ENCODE measurements around the gene CNTNAP2. TPM values are rescaled to one million over a fixed set of nuclear protein-coding genes. Genes with fewer than 3 reads are reported as not detected.
A peak's percentile ranks its signal among the peaks of the same experiment; 100 is the strongest.
"Not testable (repeated sequence)": the region's sequence is repeated elsewhere in the genome, so short reads cannot be mapped to it uniquely, and the experiment has no call there.

The CNTNAP2 gene
- total and polyA plus RNA-seq, 2 donors (not counting 1 experiment from before 2014, with no cell fraction given): not detected

DNA sequence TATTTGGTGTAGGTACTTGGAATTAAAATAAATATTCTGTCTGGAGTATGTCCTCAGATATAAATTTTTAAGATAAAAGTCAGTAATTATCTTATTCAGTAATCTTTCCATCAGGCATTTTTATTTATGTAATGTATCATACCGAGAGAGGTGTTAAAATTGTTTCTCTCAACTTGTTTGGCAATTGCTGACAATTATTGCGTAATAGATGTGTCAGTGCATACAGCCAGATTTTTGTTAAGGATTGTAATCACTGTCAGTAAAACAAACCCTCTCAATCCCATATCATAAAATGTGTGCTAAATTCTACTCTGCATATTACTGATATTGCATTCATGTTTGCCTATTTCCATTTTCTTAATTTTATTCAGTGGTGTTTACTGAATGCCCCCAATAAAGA, 69.2 kb downstream of the CNTNAP2 start:
- H3K27ac ChIP-seq (ENCODE audit: insufficient read depth, low read length): no peak overlapping the region
- no peaks in the 10 kb centered on the region for H3K4me1 ChIP-seq (ENCODE audit: control insufficient read depth, extremely low read depth, insufficient read depth, low read length)
- H4K20me1 ChIP-seq (ENCODE audit: control insufficient read depth, extremely low read depth, insufficient read depth, low read length): no peaks in the 10 kb centered on the region
- H3K27me3 ChIP-seq (ENCODE audit: control insufficient read depth, insufficient read depth, low read length): no peaks in the 10 kb centered on the region
- no peak overlapping the region for H2AFZ ChIP-seq (ENCODE audit: low read length)
- no peak overlapping the region for H3K9ac ChIP-seq (ENCODE audit: insufficient read depth, low read length)
- TF ChIP-seq CTCF (conservative IDR thresholded peaks at IDR 0.05 in 1 of 2, IDR thresholded peaks at IDR 0.05 in 1 of 2; ENCODE audit: low read depth in 1 of 2, low read length in 2 of 2): no peak
- TF ChIP-seq EZH2 (IDR thresholded peaks at IDR 0.05; ENCODE audit: low read length, missing control alignments): no peak
- H3K4me2 ChIP-seq (ENCODE audit: extremely low read depth, insufficient read depth, low read length): no peak overlapping the region
- no peak overlapping the region for H3K4me3 ChIP-seq (replicated peaks in 1 of 4; ENCODE audit: control extremely low read depth in 1 of 4, insufficient read depth in 1 of 4, low read depth in 3 of 4, low read length in 4 of 4)
- no peaks in the 10 kb centered on the region for H3K9me3 ChIP-seq (ENCODE audit: control insufficient read depth, insufficient read depth, low read depth, low read length)
- H3K79me2 ChIP-seq (ENCODE audit: control insufficient read depth, insufficient read depth, low read length): no peaks in the 10 kb centered on the region
- no peaks in the 10 kb centered on the region for H3K36me3 ChIP-seq (ENCODE audit: control insufficient read depth, insufficient read depth, low read length)
- peak in 1 of 2 donors; percentile 4 for DNase-seq (ENCODE audit: low read depth in 2 of 2)

GRCh38 chr7:146191428-146191827, 74.8 kb downstream of the CNTNAP2 start:
- not testable (repeated sequence) for H3K4me2 ChIP-seq (ENCODE audit: extremely low read depth, insufficient read depth, low read length); H3K79me2 ChIP-seq (ENCODE audit: control insufficient read depth, insufficient read depth, low read length); H4K20me1 ChIP-seq (ENCODE audit: control insufficient read depth, extremely low read depth, insufficient read depth, low read length); H3K4me1 ChIP-seq (ENCODE audit: control insufficient read depth, extremely low read depth, insufficient read depth, low read length); H3K4me3 ChIP-seq (replicated peaks in 1 of 4; ENCODE audit: control extremely low read depth in 1 of 4, insufficient read depth in 1 of 4, low read depth in 3 of 4, low read length in 4 of 4); DNase-seq (ENCODE audit: low read depth in 2 of 2); H3K27ac ChIP-seq (ENCODE audit: insufficient read depth, low read length); H3K9me3 ChIP-seq (ENCODE audit: control insufficient read depth, insufficient read depth, low read depth, low read length); H3K9ac ChIP-seq (ENCODE audit: insufficient read depth, low read length); H2AFZ ChIP-seq (ENCODE audit: low read length); H3K27me3 ChIP-seq (ENCODE audit: control insufficient read depth, insufficient read depth, low read length); H3K36me3 ChIP-seq (ENCODE audit: control insufficient read depth, insufficient read depth, low read length)

DNA sequence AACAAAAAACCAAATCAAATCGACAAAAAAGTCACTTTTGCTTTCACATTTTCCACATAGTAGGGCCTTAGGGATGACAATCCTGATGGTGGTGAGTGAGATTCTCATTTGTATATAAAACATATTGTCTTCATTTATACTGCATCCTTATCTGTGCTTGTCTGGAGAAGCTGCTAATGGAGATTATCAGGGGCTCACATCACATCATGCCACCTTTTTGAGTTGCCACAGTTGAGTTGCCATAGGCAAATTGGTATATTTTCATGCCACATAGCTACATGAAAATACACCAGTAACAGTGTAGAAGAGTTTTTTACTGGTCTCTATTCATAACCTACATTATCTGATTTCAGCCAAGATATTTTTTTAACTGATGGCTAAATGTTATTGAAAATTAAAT, 85.3 kb downstream of the CNTNAP2 start:
- no peaks in the 10 kb centered on the region for H3K36me3 ChIP-seq (ENCODE audit: control insufficient read depth, insufficient read depth, low read length)
- no peak overlapping the region for H3K4me3 ChIP-seq (replicated peaks in 1 of 4; ENCODE audit: control extremely low read depth in 1 of 4, insufficient read depth in 1 of 4, low read depth in 3 of 4, low read length in 4 of 4)
- H3K79me2 ChIP-seq (ENCODE audit: control insufficient read depth, insufficient read depth, low read length): no peaks in the 10 kb centered on the region
- DNase-seq (ENCODE audit: low read depth in 2 of 2): no peak
- H4K20me1 ChIP-seq (ENCODE audit: control insufficient read depth, extremely low read depth, insufficient read depth, low read length): no peaks in the 10 kb centered on the region
- no peak overlapping the region for H3K9ac ChIP-seq (ENCODE audit: insufficient read depth, low read length)
- no peak overlapping the region for H3K27ac ChIP-seq (ENCODE audit: insufficient read depth, low read length)
- H3K4me1 ChIP-seq (ENCODE audit: control insufficient read depth, extremely low read depth, insufficient read depth, low read length): no peaks in the 10 kb centered on the region
- TF ChIP-seq CTCF (conservative IDR thresholded peaks at IDR 0.05 in 1 of 2, IDR thresholded peaks at IDR 0.05 in 1 of 2; ENCODE audit: low read depth in 1 of 2, low read length in 2 of 2) (no peak), EZH2 (IDR thresholded peaks at IDR 0.05; ENCODE audit: low read length, missing control alignments) (no peak)
- no peaks in the 10 kb centered on the region for H3K27me3 ChIP-seq (ENCODE audit: control insufficient read depth, insufficient read depth, low read length)
- H3K4me2 ChIP-seq (ENCODE audit: extremely low read depth, insufficient read depth, low read length): no peak overlapping the region
- no peaks in the 10 kb centered on the region for H3K9me3 ChIP-seq (ENCODE audit: control insufficient read depth, insufficient read depth, low read depth, low read length)
- no peak overlapping the region for H2AFZ ChIP-seq (ENCODE audit: low read length)

All from fibroblast of lung (primary cell).